Nephron progenitor cell (in vitro differentiated cells): Measurements from ENCODE around the gene SEC14L2.

ENCODE experiments used
- DNase-seq: peaks from one replicate; pipeline ENCODE4 v3.0.0; 2021
- H3K27ac Mint-ChIP-seq: 2 replicates; pipeline ENCODE4 v1.8.0; 2021; ENCODE audit warnings: mild to moderate bottlenecking, moderate library complexity, mixed read lengths
- H3K27me3 Mint-ChIP-seq: 2 replicates; pipeline ENCODE4 v1.8.0; 2021; ENCODE audit warnings: mild to moderate bottlenecking, low read depth, mixed read lengths; ENCODE audit not compliant: poor library complexity
- H3K36me3 Mint-ChIP-seq: 2 replicates; pipeline ENCODE4 v1.8.0; 2021; ENCODE audit warnings: low read depth, mixed read lengths
- H3K4me1 Mint-ChIP-seq: 2 replicates; pipeline ENCODE4 v1.8.0; 2021; ENCODE audit warnings: mixed read lengths
- H3K4me3 Mint-ChIP-seq: 2 replicates; pipeline ENCODE4 v1.8.0; 2021; ENCODE audit warnings: mild to moderate bottlenecking, moderate library complexity, mixed read lengths
- H3K9me3 Mint-ChIP-seq: 2 replicates; pipeline ENCODE4 v1.8.0; 2021; ENCODE audit warnings: mild to moderate bottlenecking, moderate library complexity, mixed read lengths
- TF ChIP-seq, protein P1 (sequence below): fragments of 200-600 bp; sonication (generic); IDR thresholded peaks from 2 replicates; pipeline ENCODE4 v1.5.0; 2021; ENCODE audit warnings: antibody characterized with exemption

SEC14L2 gene

DNA sequence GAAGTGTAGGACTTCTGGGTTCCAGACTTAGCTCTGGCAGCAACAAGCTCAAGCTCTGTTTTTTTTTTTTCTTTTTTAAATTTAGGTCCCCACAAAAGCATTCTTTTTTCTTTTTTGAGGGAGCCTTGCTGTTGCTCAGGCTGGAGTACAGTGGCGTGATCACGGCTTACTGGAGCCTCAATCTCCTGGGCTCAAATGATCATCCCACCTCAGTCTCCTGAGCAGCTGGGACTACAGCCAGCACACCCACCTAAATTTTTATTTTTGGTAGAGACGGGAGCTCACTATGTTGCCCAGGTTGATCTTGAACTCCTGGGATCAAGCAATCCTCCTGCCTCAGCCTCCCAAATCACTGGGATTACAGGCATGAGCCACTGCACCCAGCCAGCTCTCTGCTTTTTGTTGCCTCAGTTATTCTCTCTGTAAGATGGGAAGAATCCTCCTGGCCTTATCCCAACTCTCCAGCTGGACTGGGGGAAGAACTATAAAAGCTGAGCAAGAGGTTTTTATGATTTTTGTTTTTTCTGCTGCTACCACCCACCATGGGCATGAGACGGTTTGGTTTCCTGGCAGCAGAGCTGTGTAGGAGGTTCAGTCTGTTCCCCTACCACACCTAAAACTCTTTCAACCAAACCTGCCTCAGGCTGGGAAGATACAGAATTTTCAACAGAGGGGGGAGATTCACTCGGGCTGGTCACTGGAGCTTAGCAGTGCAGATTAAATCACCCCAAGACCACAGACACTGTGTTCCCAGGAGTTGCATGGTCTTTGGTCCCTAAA lies 17.1 kb downstream of the SEC14L2 start:
- peaks cover 24% of the 10 kb centered on the region for H3K36me3 Mint-ChIP-seq
- H3K27me3 Mint-ChIP-seq: peaks cover 3% of the 10 kb centered on the region
- H3K27ac Mint-ChIP-seq: peak overlapping the region; percentile 39
- H3K4me3 Mint-ChIP-seq: no peak overlapping the region
- no peaks in the 10 kb centered on the region for H3K9me3 Mint-ChIP-seq
- H3K4me1 Mint-ChIP-seq: peaks cover 19% of the 10 kb centered on the region
- TF ChIP-seq, protein P1, sequence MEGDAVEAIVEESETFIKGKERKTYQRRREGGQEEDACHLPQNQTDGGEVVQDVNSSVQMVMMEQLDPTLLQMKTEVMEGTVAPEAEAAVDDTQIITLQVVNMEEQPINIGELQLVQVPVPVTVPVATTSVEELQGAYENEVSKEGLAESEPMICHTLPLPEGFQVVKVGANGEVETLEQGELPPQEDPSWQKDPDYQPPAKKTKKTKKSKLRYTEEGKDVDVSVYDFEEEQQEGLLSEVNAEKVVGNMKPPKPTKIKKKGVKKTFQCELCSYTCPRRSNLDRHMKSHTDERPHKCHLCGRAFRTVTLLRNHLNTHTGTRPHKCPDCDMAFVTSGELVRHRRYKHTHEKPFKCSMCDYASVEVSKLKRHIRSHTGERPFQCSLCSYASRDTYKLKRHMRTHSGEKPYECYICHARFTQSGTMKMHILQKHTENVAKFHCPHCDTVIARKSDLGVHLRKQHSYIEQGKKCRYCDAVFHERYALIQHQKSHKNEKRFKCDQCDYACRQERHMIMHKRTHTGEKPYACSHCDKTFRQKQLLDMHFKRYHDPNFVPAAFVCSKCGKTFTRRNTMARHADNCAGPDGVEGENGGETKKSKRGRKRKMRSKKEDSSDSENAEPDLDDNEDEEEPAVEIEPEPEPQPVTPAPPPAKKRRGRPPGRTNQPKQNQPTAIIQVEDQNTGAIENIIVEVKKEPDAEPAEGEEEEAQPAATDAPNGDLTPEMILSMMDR: no peak
- no peak for DNase-seq

GRCh38 chr22:30414525-30415047 lies 17.8 kb downstream of the SEC14L2 start:
- peak overlapping the region; percentile 49 for H3K27ac Mint-ChIP-seq
- H3K36me3 Mint-ChIP-seq: peaks cover 29% of the 10 kb centered on the region
- peaks cover 13% of the 10 kb centered on the region for H3K4me1 Mint-ChIP-seq

DNA sequence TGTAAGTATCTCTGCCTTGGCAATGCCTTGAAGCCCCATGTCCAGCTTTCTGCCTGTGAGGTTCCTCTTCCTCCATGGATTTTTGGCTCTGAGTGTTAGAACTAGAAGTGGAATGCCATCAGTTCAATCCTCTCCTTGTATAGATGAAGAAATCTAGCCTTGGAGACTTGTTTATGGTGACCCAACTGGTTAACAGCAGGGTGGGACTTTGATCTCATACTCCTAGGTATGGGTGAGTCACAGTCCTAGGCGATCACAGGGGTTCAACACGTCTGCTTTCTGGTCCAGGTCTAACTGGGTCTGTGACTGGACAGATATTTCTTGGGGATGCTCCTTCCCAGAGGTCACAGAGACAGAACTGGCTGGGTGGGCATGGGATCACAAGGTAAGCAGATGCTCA lies 19.6 kb downstream of the SEC14L2 start:
- Mint-ChIP-seq H3K4me3 (no peak overlapping the region), H3K27ac (no peak overlapping the region), H3K36me3 (peaks cover 38% of the 10 kb centered on the region), H3K9me3 (no peaks in the 10 kb centered on the region), H3K27me3 (peaks cover 7% of the 10 kb centered on the region), H3K4me1 (peaks cover 26% of the 10 kb centered on the region)
- no peak for DNase-seq
- TF ChIP-seq, protein P1: no peak

More at GRCh38 chr22:30414525-30415047, 17.8 kb downstream of the SEC14L2 start:
- H3K27me3 Mint-ChIP-seq: peaks cover 3% of the 10 kb centered on the region
- H3K9me3 Mint-ChIP-seq: no peaks in the 10 kb centered on the region
- H3K4me3 Mint-ChIP-seq: no peak overlapping the region
- DNase-seq: no peak
- TF ChIP-seq, protein P1: no peak

DNA sequence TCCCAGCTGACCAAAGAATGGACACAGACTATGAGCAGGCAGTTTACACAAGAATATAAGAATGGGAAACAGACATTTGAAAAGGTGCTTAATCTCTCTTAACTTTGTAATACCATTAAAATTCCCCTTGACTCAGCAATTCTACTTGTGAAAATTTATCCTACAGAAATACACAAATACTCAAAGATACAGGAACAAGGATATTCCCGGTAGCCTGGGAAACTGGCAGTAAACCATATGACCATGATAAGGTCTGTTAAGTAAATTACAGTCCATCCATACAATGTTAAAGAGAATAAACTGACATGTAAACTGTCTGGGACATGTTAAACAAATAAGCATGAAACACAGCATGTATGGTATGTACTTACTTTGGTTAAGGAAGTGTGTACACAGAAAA lies 20.0 kb downstream of the SEC14L2 start:
- Mint-ChIP-seq H3K27ac (no peak overlapping the region), H3K27me3 (peaks cover 7% of the 10 kb centered on the region), H3K9me3 (no peaks in the 10 kb centered on the region), H3K36me3 (peaks cover 38% of the 10 kb centered on the region), H3K4me1 (peaks cover 30% of the 10 kb centered on the region), H3K4me3 (no peak overlapping the region)
- TF ChIP-seq, protein P1: no peak
- DNase-seq: no peak

- H3K9me3 Mint-ChIP-seq: no peaks in the 10 kb centered on the region
- H3K4me3 Mint-ChIP-seq: peak overlapping the region; percentile 44
- H3K27me3 Mint-ChIP-seq: peaks cover 7% of the 10 kb centered on the region
- DNase-seq: no peak
- peaks cover 40% of the 10 kb centered on the region for H3K4me1 Mint-ChIP-seq
- peaks cover 27% of the 10 kb centered on the region for H3K36me3 Mint-ChIP-seq
- peak overlapping the region; percentile 36 for H3K27ac Mint-ChIP-seq
- TF ChIP-seq, protein P1: no peak
These were observed 23.7 kb downstream of the SEC14L2 start for GRCh38 chr22:30420347-30421125.
